Esophagus squamous epithelium (tissue), 4 donors: ENCODE measurements around the gene FRK.
"Not testable (repeated sequence)": the region's sequence is repeated elsewhere in the genome, so short reads cannot be mapped to it uniquely, and the experiment has no call there.

ENCODE experiments used
- CTCF ChIP-seq, 6 experiments: fragments of 450-650 bp in 4 of 6; fragments of 200-600 bp in 2 of 6; sonication (generic) in 2 of 6; IDR thresholded peaks; one replicate each; pipeline ENCODE4 v1.5.1; 2016 to 2019; ENCODE audit warnings: antibody characterized with exemption in 6 of 6, mild to moderate bottlenecking in 4 of 6, moderate library complexity in 4 of 6
- POLR2A ChIP-seq, 4 donors: fragments of 450-650 bp; IDR thresholded peaks; one replicate each; pipeline ENCODE4 v1.6.1; 2017; ENCODE audit warnings: antibody characterized with exemption in 4 of 4, mild to moderate bottlenecking in 4 of 4, moderate library complexity in 3 of 4

GRCh38 chr6:115944829-115945228 lies 115.9 kb downstream of the FRK start:
- not testable (repeated sequence) for TF ChIP-seq CTCF, POLR2A (IDR thresholded peaks at IDR 0.05)
